Measurements from ENCODE around the gene KIF1A. TPM values are rescaled to one million over a fixed set of nuclear protein-coding genes. Genes with fewer than 3 reads are reported as not detected.
A peak's percentile ranks its signal among the peaks of the same experiment; 100 is the strongest.

The KIF1A gene
- total and polyA plus RNA-seq, 2 of the 13 experiments (the other 11 are each of a cell fraction or from before 2014, with no cell fraction given) = 0.01 TPM; not detected in 1

DNA sequence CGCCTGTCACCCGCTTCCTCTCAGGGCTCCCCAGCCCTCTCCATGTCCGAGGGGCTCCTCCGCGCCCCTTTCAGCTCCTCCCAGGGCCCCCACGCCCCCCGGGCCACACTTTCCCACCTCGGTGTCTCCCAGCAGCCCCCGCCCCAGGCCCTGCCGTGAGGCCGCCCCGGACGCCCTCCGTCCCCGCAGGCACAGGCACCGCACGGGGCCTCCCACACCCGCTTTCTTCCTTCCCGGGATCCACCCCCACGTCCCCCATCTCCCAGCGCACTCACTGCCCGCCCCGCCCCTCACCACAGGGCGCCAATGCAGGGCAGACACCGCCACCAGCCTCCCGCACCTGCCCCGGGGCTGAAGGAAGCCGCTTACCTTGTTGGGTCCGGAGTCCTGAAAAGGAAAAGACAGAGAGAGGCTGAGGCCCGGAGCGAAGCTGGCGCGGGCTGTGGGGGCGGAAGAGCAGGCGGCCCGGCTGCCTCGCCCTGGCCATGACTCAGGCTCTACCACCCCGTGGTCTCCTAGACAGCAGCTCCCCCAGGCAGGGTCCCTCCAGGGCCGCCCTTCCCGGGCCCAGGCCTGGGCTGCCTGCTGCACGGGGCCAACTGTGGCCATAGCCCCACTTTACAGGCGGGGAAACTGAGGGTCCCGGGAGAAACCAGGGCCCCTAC is 37.7 kb downstream of the KIF1A start:
- TF ChIP-seq ZSCAN22 (CRISPR knock-in tag; IDR thresholded peaks at IDR 0.05) = no peak
- TF ChIP-seq GFI1 (CRISPR knock-in tag; IDR thresholded peaks at IDR 0.05; ENCODE audit: borderline replicate concordance) = no peak
- peak; percentile 43 for TF ChIP-seq ZNF629 (CRISPR knock-in tag; conservative IDR thresholded peaks at IDR 0.05)
- TF ChIP-seq KDM4B (CRISPR knock-in tag; IDR thresholded peaks at IDR 0.05) = no peak
- TF ChIP-seq, protein P1, sequence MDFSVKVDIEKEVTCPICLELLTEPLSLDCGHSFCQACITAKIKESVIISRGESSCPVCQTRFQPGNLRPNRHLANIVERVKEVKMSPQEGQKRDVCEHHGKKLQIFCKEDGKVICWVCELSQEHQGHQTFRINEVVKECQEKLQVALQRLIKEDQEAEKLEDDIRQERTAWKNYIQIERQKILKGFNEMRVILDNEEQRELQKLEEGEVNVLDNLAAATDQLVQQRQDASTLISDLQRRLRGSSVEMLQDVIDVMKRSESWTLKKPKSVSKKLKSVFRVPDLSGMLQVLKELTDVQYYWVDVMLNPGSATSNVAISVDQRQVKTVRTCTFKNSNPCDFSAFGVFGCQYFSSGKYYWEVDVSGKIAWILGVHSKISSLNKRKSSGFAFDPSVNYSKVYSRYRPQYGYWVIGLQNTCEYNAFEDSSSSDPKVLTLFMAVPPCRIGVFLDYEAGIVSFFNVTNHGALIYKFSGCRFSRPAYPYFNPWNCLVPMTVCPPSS (IDR thresholded peaks at IDR 0.05) = no peak
- TF ChIP-seq REXO4 (CRISPR knock-in tag; IDR thresholded peaks at IDR 0.05; ENCODE audit: borderline replicate concordance) = no peak
- no peak for TF ChIP-seq ZNF143 (CRISPR knock-in tag; IDR thresholded peaks at IDR 0.05)
- no peak for TF ChIP-seq SRY (CRISPR knock-in tag; IDR thresholded peaks at IDR 0.05)
- 34% methylated on average over 35 of the region's 43 CpGs for WGBS (ENCODE audit: low lambda C conversion rate)
- no TSS peak for BruUV-seq (replicated peaks)
- no peak overlapping the region for H3K27ac ChIP-seq (ENCODE audit: extremely low read length, insufficient read depth, low read length)
- no peak overlapping the region for H3K9ac ChIP-seq (ENCODE audit: insufficient read depth, low read depth, low read length)
- peaks cover 16 to 61% of the 10 kb centered on the region in 2 experiments for H3K27me3 ChIP-seq (ENCODE audit: control insufficient read depth in 1 of 2, insufficient read depth in 2 of 2, low read length in 2 of 2)
- no peak overlapping the region for H3K4me2 ChIP-seq (ENCODE audit: low read depth, low read length)
- in situ Hi-C loops (cut with HindIII; ENCODE audit: extremely low pct_ligation_motif_present, low pct_unique_long_range_greater_than_20kb) = no loop called here
- H3K79me2 ChIP-seq (ENCODE audit: insufficient read depth, low read length) = no peaks in the 10 kb centered on the region
- ChIA-PET CTCF (ENCODE audit: low intra/inter-chr PET ratio, low total read pairs) (no interaction called here), POLR2A (no interaction called here)
- ATAC-seq (peak; percentile 10; the same call in 2 of the 3 replicates), DNase-seq (ENCODE audit: low spot score) (no peak), FAIRE-seq (no peak)
- H4K20me1 ChIP-seq (ENCODE audit: insufficient read depth, low read length) = no peaks in the 10 kb centered on the region
- no peaks in the 10 kb centered on the region for H3K4me1 ChIP-seq (ENCODE audit: insufficient read depth, low read length)
- H2AFZ ChIP-seq (ENCODE audit: low read length) = no peak overlapping the region
- H3K9me3 ChIP-seq (ENCODE audit: low read length) = no peaks in the 10 kb centered on the region
- H3K36me3 ChIP-seq (replicated peaks in 1 of 2; ENCODE audit: control insufficient read depth in 1 of 2, insufficient read depth in 2 of 2, low read length in 2 of 2) = no peaks in the 10 kb centered on the region
- intact Hi-C loops (cut with micrococcal nuclease; ENCODE audit: unreplicated experiment) = no loop called here
- no peak overlapping the region for H3K4me3 ChIP-seq (replicated peaks in 1 of 3; ENCODE audit: insufficient read depth in 1 of 3, low read depth in 2 of 3, low read length in 3 of 3)
